ENCODE data around the gene ZIC2.

DNA sequence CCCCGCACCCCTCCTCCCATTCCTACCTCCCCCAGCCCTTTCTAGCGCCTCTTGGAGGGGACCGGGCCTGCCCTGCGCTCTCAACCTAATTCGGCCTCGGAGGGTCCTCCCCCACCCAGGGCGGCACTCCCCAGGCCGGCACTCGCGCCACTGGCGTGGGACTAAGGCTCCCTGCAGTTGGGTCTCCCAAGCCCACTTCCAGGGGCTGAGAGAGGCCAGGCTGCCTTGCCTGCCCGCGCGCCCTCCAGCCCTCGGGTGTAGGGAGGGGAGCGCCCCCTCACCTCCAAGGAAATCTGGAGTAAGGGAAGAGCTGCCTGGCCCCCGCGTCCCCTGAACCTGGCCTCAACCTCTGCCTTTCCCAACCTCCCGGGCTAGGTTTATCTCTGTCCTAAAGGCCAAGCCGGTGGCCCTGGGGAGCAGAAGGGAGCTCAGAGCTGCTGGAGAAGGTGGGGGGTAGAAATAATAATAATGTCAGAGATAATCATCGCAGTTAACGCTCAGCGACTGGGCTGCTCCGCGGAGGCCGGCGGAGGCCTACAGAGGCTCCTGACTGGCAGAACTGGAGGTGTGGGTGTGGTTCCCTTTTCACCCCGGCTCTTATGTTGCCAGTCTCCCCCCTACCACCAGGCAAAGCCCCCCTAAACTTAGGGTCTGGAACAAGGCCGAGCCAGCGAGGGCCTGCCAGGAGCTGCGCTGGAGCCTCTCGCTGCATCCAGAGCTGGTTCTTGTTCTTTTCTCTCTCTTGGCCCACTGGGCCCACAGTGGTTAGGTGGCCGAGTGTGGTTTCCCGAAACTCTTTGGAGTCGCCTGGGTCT is 9.6 kb downstream of the ZIC2 start:
- no peak for TF ChIP-seq POLR2A (IDR thresholded peaks at IDR 0.05)
- TF ChIP-seq, protein P1, sequence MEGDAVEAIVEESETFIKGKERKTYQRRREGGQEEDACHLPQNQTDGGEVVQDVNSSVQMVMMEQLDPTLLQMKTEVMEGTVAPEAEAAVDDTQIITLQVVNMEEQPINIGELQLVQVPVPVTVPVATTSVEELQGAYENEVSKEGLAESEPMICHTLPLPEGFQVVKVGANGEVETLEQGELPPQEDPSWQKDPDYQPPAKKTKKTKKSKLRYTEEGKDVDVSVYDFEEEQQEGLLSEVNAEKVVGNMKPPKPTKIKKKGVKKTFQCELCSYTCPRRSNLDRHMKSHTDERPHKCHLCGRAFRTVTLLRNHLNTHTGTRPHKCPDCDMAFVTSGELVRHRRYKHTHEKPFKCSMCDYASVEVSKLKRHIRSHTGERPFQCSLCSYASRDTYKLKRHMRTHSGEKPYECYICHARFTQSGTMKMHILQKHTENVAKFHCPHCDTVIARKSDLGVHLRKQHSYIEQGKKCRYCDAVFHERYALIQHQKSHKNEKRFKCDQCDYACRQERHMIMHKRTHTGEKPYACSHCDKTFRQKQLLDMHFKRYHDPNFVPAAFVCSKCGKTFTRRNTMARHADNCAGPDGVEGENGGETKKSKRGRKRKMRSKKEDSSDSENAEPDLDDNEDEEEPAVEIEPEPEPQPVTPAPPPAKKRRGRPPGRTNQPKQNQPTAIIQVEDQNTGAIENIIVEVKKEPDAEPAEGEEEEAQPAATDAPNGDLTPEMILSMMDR (IDR thresholded peaks at IDR 0.05) = no peak
